Activated naive CD8-positive, alpha-beta T cell treated with anti-CD3 and anti-CD28 coated beads for 36 hours (primary cell): ENCODE data around the gene IQGAP2. TPM values are rescaled to one million over a fixed set of nuclear protein-coding genes. Genes with fewer than 3 reads are reported as not detected.
A peak's percentile ranks its signal among the peaks of the same experiment; 100 is the strongest.

Experiments
- DNase-seq: peaks from one replicate; pipeline ENCODE4 v3.0.0; 2021
- H3K27ac Mint-ChIP-seq: one replicate; pipeline ENCODE4 v1.8.0; 2022; ENCODE audit warnings: mild to moderate bottlenecking, moderate library complexity, mixed read lengths
- H3K27me3 Mint-ChIP-seq: one replicate; pipeline ENCODE4 v1.8.0; 2022; ENCODE audit warnings: mild to moderate bottlenecking, mixed read lengths
- H3K36me3 Mint-ChIP-seq: one replicate; pipeline ENCODE4 v1.8.0; 2021; ENCODE audit warnings: mild to moderate bottlenecking, mixed read lengths
- H3K4me1 Mint-ChIP-seq: one replicate; pipeline ENCODE4 v1.8.0; 2021; ENCODE audit warnings: mixed read lengths
- H3K4me3 Mint-ChIP-seq: one replicate; pipeline ENCODE4 v1.8.0; 2022; ENCODE audit warnings: mild to moderate bottlenecking, moderate library complexity, mixed read lengths
- H3K9me3 Mint-ChIP-seq: one replicate; pipeline ENCODE4 v1.8.0; 2022; ENCODE audit warnings: mixed read lengths
- total RNA-seq, 2 experiments: library from RNA; stranded (reverse); gene quantifications; one replicate each; pipeline ENCODE4 v1.2.3, GENCODE V29; 2021

The IQGAP2 gene
- total RNA-seq, 2 experiments from 2014 or later: 30.3 to 30.6 TPM

DNA sequence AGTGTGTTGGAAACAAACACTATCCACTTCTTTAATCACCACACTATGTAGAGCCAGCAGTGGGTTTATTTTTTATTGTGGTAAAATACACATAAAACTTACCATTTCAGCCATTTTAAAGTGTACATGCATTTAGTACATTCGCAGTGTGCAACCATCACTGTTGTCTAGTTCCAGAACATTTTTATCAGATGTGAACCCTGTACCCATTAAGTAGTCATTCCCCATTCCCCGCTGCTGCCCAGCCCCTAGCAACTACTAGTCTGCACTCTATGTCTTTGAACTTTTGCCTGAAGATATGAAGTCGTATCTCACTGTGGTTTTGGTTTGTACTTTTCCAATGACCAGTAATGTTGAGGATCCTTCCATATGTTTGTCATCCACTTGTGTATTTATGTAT lies 282.6 kb downstream of the IQGAP2 start:
- H3K27ac Mint-ChIP-seq: no peak overlapping the region
- H3K27me3 Mint-ChIP-seq: no peaks in the 10 kb centered on the region
- H3K4me3 Mint-ChIP-seq: no peak overlapping the region
- no peaks in the 10 kb centered on the region for H3K9me3 Mint-ChIP-seq
- H3K4me1 Mint-ChIP-seq: peaks cover 2% of the 10 kb centered on the region
- no peak for DNase-seq
- peaks cover 17% of the 10 kb centered on the region for H3K36me3 Mint-ChIP-seq

DNA sequence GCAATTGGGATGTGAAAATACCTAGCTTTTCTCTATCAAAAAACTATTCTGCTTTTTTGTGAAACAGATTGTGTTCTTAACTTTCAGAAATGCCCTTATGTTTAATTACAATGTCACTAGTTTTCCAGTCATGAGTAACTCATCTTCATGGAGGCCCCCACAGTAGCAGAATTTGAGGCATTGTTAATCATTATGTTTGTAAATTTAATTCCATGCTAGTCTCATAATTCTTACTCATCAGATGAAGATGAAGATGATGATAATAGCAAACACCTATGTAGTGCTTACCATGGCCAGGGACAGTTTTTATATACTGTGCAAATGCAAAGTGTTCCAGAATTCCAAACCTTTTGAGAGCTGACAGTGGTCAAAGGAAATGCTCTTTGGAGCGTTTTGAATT lies 285.1 kb downstream of the IQGAP2 start:
- DNase-seq: no peak
- Mint-ChIP-seq H3K4me3 (no peak overlapping the region), H3K9me3 (no peaks in the 10 kb centered on the region), H3K27ac (no peak overlapping the region), H3K4me1 (peaks cover 11% of the 10 kb centered on the region), H3K27me3 (no peaks in the 10 kb centered on the region), H3K36me3 (peaks cover 16% of the 10 kb centered on the region)

DNA sequence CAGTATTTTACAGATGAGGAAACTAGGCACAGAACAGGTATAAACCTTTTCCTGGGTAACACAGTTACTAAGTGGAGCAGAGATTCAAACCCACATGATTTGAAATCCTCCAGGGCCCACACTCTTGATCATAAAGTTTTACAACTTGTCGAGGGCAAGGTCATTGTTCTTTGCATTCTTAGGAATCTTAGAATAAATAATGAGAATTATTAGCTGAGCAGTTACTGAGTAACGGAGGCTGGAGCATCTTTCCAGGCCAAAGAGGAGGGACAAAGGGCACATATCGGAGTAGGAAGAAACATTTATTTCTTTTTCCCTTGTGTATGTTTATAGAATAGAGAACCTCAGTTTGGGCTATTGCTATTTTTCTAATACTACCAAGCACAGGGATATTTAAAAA lies 285.8 kb downstream of the IQGAP2 start:
- Mint-ChIP-seq H3K27ac (no peak overlapping the region), H3K9me3 (no peaks in the 10 kb centered on the region), H3K36me3 (peaks cover 13% of the 10 kb centered on the region), H3K4me1 (peaks cover 11% of the 10 kb centered on the region), H3K27me3 (no peaks in the 10 kb centered on the region), H3K4me3 (no peak overlapping the region)
- DNase-seq: no peak

DNA sequence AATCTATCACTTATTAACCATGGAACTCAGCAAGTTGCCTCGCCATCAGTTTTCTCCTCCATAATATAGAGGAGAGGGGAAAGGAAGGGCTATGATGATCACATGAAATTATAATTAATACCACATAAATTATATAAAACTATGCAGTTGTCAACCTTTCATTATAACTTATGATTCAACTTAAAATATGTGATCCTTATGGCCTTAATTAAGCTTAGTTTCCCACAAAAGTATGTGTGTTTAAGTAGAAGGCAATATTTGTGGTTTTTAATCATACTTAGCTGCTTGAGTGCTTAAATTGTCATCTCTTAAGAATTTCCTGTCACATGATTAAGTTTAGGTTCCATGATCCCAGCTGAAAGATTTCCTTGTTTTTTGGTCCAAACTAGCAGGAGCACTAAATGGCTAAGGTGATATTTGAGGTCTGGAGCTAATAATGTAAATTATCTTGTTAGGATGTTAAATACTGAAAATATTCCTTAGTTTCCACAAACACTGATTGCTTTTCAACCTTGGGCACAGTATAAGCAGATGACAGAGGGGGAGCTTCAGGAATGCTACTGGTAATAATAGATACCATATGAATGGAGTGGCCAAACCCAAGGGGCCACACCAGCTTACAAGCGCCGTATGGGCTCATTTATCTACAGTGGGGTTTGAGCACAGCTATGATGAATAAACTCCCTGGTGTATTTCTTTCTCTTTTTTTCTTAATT lies 286.4 kb downstream of the IQGAP2 start:
- Mint-ChIP-seq H3K4me1 (peaks cover 11% of the 10 kb centered on the region), H3K4me3 (no peak overlapping the region), H3K9me3 (no peaks in the 10 kb centered on the region), H3K27ac (no peak overlapping the region), H3K36me3 (peaks cover 10% of the 10 kb centered on the region), H3K27me3 (no peaks in the 10 kb centered on the region)
- DNase-seq: no peak

DNA sequence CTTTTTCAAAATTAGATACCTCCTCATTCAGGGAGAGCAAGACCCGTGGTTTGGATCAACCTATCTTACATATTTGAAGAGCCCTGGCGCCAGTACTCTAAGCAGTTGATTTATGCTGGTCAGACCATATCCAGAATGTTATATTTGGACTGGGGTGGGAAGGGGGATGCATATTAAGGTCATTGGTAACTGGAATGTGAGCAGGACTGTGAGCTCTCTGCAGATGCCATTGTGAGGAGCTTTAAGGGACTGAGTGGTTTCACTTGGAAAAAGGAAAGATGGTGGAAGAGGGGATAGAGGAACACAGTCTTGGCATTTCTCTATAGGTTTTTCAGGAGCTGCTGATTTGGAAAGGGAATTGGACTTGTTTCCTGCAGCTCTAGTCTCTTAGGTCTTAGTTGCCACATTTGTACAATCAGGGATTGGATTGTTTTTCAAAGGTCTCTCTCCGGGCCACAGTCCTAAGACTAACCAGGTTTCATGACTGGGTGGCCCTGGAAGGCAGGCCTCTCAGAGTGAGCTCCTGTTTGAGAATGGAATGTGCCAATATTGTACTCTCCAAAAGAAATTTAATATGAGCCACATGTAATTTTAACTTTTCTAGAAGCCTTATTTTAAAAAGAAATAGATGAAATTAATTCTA lies 287.1 kb downstream of the IQGAP2 start:
- Mint-ChIP-seq H3K4me1 (peaks cover 11% of the 10 kb centered on the region), H3K27me3 (no peaks in the 10 kb centered on the region), H3K4me3 (no peak overlapping the region), H3K36me3 (peaks cover 7% of the 10 kb centered on the region), H3K27ac (no peak overlapping the region), H3K9me3 (no peaks in the 10 kb centered on the region)
- DNase-seq: no peak

DNA sequence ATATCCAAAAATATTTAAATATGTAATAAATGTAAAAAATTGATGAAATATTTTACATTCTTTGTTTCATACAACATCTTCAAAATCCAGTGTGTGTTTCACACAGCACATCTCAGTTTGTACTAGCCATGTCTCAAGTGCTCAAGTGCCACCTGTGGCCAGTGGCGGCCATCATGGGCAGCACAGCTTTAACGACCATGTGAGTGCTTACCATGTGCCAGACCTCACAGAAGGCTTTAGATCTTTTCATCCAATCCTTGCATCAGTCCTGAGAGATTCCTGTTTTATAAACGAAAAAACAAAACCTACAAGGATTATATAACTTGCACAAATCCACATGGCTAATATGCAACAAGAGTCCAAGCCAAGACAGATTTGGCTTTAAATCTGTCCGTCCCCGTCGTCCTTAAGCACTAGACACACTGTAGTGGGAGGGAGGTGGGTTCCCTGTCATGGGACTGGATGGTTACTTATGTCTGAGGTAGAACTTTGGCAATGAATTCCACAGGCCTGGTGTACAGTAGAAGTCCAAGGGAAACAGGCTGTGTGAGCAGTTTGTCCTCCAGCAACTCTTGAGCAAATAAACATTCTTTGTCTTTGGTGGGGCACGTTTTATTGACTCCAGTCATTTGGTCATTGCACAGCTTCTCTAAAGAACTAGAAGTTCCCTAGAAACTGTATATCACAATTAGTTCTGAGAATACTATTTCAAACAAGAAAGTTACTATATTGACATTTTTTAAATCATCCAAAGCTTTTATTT lies 287.8 kb downstream of the IQGAP2 start:
- Mint-ChIP-seq H3K36me3 (peaks cover 5% of the 10 kb centered on the region), H3K27ac (peak overlapping the region; percentile 75), H3K9me3 (no peaks in the 10 kb centered on the region), H3K4me3 (no peak overlapping the region), H3K4me1 (peaks cover 11% of the 10 kb centered on the region), H3K27me3 (no peaks in the 10 kb centered on the region)
- no peak for DNase-seq

DNA sequence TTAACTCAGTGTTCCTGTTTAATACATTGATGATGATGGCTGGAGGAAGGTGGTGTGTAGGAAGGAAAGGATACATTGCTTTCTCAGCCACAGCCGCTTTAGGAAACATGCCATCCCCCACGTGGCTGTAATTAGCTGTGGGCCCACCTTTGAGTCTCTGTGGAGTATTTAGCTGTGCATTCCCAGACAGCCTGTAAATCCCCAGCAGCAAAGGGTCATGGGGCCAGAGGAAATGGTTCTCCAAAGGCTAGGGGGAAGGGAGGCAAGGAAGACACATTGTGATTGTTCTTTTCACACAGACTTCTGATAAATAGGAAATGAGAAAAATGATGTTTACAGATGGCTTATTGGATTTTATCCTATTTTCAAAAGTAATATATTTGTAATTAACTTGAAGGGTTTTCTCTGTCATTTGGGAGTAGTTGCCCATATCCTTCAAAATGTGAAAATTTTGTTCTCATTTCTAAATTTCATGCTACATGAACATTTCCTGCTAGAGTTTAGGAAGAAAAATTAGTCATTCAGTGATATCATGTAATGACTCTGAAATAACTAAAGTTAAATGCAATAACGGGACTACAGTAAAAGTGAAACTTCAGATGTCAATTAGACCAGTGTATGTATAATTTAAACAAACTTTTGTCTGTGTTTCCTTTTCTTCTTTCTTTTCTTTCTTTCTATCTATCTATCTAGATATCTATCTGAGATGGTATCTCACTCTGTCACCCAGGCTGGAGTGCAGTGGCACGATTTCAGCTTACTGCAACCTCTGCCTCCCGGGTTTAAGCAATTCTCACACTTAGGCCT lies 288.6 kb downstream of the IQGAP2 start:
- Mint-ChIP-seq H3K4me1 (peaks cover 11% of the 10 kb centered on the region), H3K27ac (peak overlapping the region; percentile 75), H3K36me3 (peaks cover 7% of the 10 kb centered on the region), H3K9me3 (no peaks in the 10 kb centered on the region), H3K27me3 (no peaks in the 10 kb centered on the region), H3K4me3 (no peak overlapping the region)
- no peak for DNase-seq

DNA sequence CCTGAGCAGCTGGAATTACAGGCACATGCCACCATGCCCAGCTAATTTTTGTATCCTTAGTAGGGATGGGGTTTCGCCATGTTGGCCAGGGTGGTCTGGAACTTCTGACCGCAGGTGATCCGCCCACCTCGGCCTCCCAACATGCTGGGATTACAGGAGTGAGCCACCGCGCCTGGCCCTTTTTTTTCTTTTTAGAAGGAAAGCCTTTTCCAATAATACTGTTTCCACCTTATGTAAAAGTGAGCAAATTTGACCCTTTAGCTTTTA lies 289.1 kb downstream of the IQGAP2 start:
- Mint-ChIP-seq H3K4me3 (no peak overlapping the region), H3K27ac (peak overlapping the region; percentile 69), H3K36me3 (peaks cover 7% of the 10 kb centered on the region), H3K27me3 (no peaks in the 10 kb centered on the region), H3K9me3 (no peaks in the 10 kb centered on the region), H3K4me1 (peaks cover 11% of the 10 kb centered on the region)
- no peak for DNase-seq

DNA sequence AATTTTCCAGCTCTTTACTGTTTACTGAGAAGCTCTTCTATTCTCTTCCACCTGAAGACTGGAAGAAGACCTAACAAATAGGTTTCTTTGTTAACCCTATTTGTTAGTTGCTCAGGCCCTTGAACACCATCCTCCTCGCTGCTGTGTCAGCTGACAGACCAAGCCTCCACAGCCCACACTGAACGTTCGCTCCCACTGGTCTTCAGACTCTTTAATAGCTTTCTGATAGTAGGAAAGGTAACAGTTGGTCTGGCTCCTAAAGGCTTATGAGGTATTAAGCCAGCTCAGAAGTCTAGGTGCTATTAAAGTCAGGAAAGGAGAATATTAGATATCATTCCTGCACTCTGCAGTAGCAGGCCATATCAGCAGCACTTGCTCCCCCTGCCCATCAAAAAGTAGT lies 289.6 kb downstream of the IQGAP2 start:
- Mint-ChIP-seq H3K27ac (no peak overlapping the region), H3K27me3 (no peaks in the 10 kb centered on the region), H3K9me3 (no peaks in the 10 kb centered on the region), H3K4me3 (no peak overlapping the region), H3K36me3 (peaks cover 7% of the 10 kb centered on the region), H3K4me1 (peaks cover 11% of the 10 kb centered on the region)
- no peak for DNase-seq

DNA sequence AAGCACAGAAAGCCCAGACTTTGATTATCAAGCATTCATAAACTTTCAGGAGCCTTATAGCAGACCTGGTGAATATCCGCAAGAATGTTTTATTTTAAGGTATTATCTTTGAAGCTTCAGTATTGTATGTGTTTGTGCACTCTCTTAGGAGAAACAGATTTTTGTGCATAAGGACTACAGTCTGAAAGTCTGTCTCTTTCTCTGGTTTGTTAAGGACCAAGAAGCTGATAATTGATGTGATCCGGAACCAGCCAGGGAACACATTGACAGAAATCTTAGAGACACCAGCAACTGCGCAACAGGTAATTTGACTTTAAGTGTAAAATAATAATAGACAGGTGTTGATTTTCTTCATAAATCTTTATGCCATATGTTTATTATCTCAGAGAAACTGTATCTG lies 290.1 kb downstream of the IQGAP2 start:
- no peaks in the 10 kb centered on the region for H3K27me3 Mint-ChIP-seq
- H3K4me3 Mint-ChIP-seq: no peak overlapping the region
- H3K27ac Mint-ChIP-seq: no peak overlapping the region
- peaks cover 11% of the 10 kb centered on the region for H3K4me1 Mint-ChIP-seq
- no peak for DNase-seq
- no peaks in the 10 kb centered on the region for H3K9me3 Mint-ChIP-seq
- peaks cover 5% of the 10 kb centered on the region for H3K36me3 Mint-ChIP-seq

DNA sequence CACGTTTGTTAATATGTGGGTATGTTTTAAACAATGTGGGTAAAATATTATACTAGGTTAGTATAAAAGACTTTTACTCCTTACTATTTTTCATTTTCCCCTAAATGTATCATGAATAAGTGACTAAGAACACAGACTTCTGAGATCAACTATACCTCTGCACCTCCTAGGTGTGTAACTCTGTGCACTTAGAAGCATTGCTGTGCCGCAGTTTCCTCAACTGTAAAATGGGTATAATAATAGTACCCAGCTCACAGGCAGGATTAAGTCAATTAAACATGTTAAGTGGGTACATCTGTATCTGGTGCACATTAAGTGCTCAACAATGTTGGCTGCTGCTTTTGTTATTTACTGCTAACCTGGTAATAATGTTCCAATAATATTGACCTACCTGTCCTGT lies 291.2 kb downstream of the IQGAP2 start:
- Mint-ChIP-seq H3K27me3 (no peaks in the 10 kb centered on the region), H3K36me3 (peaks cover 5% of the 10 kb centered on the region)

DNA sequence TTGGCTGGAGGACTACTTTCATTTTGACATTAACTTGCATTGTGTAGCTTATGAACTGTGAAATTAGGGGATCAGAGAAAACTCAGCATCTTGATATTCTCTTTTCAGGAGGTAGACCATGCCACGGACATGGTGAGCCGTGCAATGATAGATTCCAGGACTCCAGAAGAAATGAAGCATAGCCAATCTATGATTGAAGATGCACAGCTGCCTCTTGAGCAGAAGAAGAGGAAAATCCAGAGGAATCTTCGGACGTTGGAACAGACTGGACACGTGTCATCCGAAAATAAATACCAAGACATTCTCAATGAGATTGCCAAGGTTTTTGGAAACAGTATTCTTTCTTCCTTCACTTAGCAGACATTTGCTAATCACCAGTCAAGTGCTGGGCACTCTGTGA lies 292.3 kb downstream of the IQGAP2 start:
- Mint-ChIP-seq H3K4me1 (peaks cover 11% of the 10 kb centered on the region), H3K9me3 (no peaks in the 10 kb centered on the region), H3K36me3 (peaks cover 5% of the 10 kb centered on the region), H3K27me3 (no peaks in the 10 kb centered on the region), H3K4me3 (no peak overlapping the region), H3K27ac (no peak overlapping the region)
- no peak for DNase-seq

More for the DNA sequence above, 291.2 kb downstream of the IQGAP2 start:
- DNase-seq: no peak
- Mint-ChIP-seq H3K4me1 (peaks cover 11% of the 10 kb centered on the region), H3K4me3 (no peak overlapping the region), H3K27ac (no peak overlapping the region), H3K9me3 (no peaks in the 10 kb centered on the region)

DNA sequence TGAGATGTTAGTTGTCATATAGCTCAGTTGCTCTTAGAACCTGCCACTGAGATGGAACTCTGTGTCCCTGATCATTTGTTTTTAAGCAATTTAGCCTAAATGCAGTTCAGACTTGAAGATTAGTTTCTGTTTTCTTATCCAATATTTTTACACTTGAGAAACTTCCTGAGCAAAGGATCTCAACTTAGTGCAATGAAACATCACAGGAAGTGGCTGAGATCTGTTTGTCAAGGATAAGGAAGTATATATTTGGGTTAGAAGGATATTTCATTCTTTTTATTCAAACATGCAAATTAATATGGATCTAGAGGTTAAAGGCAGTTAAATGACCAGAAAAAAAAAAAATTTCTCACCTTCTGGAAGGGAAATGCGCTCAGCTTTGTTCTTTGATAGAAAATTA lies 293.2 kb downstream of the IQGAP2 start:
- Mint-ChIP-seq H3K36me3 (peaks cover 9% of the 10 kb centered on the region), H3K4me1 (peaks cover 9% of the 10 kb centered on the region), H3K4me3 (no peak overlapping the region), H3K27ac (no peak overlapping the region), H3K27me3 (no peaks in the 10 kb centered on the region), H3K9me3 (no peaks in the 10 kb centered on the region)
- no peak for DNase-seq

DNA sequence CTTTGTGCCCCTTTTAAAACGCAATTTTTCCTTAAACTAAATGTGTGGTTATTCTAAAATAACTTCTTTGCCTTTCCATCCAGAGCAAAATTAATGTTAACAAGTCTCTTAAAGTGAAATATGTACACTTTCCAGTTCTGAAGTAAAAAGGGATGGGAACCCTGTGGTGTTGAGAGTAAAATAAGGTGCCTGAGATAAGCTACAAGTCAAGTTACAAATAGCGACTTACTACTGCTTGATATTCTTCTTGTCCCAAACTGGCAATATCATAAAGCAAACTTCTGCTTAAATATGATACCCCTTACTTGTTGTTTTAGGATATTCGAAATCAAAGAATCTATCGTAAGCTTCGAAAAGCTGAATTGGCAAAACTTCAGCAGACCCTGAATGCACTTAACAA lies 294.6 kb downstream of the IQGAP2 start:
- H3K27ac Mint-ChIP-seq: no peak overlapping the region
- no peak overlapping the region for H3K4me3 Mint-ChIP-seq
- H3K36me3 Mint-ChIP-seq: peaks cover 15% of the 10 kb centered on the region
- no peaks in the 10 kb centered on the region for H3K4me1 Mint-ChIP-seq
- H3K27me3 Mint-ChIP-seq: no peaks in the 10 kb centered on the region
- no peaks in the 10 kb centered on the region for H3K9me3 Mint-ChIP-seq
- DNase-seq: no peak

DNA sequence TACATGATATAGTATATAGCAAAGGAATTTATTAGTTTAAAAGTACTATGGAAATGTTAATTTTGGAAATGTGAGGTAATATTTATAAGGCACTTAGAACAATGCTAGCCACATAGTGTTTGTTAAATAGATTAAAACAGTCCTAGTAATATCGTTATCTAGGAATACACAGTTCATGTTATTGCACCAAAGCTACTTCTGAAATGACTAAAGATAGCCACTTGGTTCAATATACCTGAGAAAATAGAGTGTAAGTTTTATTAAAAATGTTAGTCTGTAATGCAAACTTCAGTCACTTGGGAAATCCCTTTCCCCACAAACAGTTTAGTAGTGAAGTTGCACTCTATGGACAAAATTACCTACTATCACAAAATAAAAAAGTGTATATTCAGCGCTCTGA lies 297.5 kb downstream of the IQGAP2 start:
- no peaks in the 10 kb centered on the region for H3K4me1 Mint-ChIP-seq
- no peak overlapping the region for H3K27ac Mint-ChIP-seq
- H3K36me3 Mint-ChIP-seq: peaks cover 15% of the 10 kb centered on the region
- DNase-seq: no peak
- no peaks in the 10 kb centered on the region for H3K27me3 Mint-ChIP-seq
- H3K4me3 Mint-ChIP-seq: no peak overlapping the region
- H3K9me3 Mint-ChIP-seq: no peaks in the 10 kb centered on the region
